Neural progenitor cell (in vitro differentiated cells): ENCODE data around the gene CDK5.

Source experiments
- EZH2 ChIP-seq: fragments of 200-600 bp; sonication (generic); IDR thresholded peaks from 2 replicates; pipeline ENCODE4 v1.6.1; 2017; ENCODE audit warnings: antibody characterized with exemption, mild to moderate bottlenecking, moderate library complexity
- EZH2phosphoT487 ChIP-seq: fragments of 200-600 bp; sonication (generic); IDR thresholded peaks from 2 replicates; pipeline ENCODE4 v1.6.1; 2017; ENCODE audit warnings: antibody characterized with exemption
- TF ChIP-seq, protein P1 (sequence below): fragments of 200-600 bp; sonication (generic); IDR thresholded peaks from 2 replicates; pipeline ENCODE4 v1.5.1; 2017; ENCODE audit warnings: antibody characterized with exemption, mild to moderate bottlenecking

DNA sequence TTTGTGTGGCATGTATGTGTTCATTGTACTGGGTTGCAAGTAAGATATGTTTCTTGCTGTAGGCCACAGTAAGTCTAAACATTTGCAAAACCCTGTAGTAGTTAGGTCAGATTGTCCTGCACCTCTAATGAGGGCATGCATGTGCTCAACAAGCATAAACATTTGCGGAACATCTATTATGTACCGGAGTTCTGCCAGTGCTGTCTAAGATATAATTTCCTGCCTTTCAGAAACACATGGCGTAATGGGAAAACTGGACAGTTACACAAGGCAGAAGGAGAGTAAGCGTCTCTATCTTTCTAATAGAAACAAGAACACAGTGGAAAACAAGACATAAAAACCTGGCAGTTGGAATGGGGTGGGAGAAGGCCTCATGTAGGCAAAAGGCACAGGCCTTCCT lies 26.7 kb downstream of the CDK5 start:
- TF ChIP-seq, protein P1, sequence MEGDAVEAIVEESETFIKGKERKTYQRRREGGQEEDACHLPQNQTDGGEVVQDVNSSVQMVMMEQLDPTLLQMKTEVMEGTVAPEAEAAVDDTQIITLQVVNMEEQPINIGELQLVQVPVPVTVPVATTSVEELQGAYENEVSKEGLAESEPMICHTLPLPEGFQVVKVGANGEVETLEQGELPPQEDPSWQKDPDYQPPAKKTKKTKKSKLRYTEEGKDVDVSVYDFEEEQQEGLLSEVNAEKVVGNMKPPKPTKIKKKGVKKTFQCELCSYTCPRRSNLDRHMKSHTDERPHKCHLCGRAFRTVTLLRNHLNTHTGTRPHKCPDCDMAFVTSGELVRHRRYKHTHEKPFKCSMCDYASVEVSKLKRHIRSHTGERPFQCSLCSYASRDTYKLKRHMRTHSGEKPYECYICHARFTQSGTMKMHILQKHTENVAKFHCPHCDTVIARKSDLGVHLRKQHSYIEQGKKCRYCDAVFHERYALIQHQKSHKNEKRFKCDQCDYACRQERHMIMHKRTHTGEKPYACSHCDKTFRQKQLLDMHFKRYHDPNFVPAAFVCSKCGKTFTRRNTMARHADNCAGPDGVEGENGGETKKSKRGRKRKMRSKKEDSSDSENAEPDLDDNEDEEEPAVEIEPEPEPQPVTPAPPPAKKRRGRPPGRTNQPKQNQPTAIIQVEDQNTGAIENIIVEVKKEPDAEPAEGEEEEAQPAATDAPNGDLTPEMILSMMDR: no peak
- TF ChIP-seq EZH2 (no peak), EZH2phosphoT487 (no peak)
